HuH-7 (cell line): Measurements from ENCODE around the gene B9D2.

Experiments
- DNase-seq: peaks from one replicate; pipeline ENCODE4 v3.0.0; 2011; ENCODE audit warnings: low spot score

The B9D2 gene

GRCh38 chr19:41309180-41310032, 54.5 kb downstream of the B9D2 start:
- no peak for DNase-seq

- peak; percentile 92 for DNase-seq
Measured at GRCh38 chr19:41308450-41309179, 55.3 kb downstream of the B9D2 start.

- DNase-seq, result no peak
Measured at GRCh38 chr19:41307954-41308449, 55.9 kb downstream of the B9D2 start.

- DNase-seq, result no peak
Measured at GRCh38 chr19:41307090-41307875, 56.7 kb downstream of the B9D2 start.

GRCh38 chr19:41305927-41306793, 57.8 kb downstream of the B9D2 start:
- DNase-seq, result no peak

GRCh38 chr19:41304706-41305483, 59.1 kb downstream of the B9D2 start:
- DNase-seq, result no peak
